Endothelial cell of umbilical vein (primary cell): ENCODE data around the gene RGS19. TPM values are rescaled to one million over a fixed set of nuclear protein-coding genes. Genes with fewer than 3 reads are reported as not detected.
A peak's percentile ranks its signal among the peaks of the same experiment; 100 is the strongest.

ENCODE experiments used
- BruUV-seq: library from RNA; stranded (reverse); fragments of 400-500 nt; replicated peaks from 2 replicates; lab custom pipeline; 2021; lab: Mats Ljungman, UMichigan
- CTCF ChIA-PET: fragments of 300-600, 350-600 bp; sonication (Branson Sonifier 250); formaldehyde crosslinking; loops from one replicate; lab custom pipeline; 2021; ENCODE audit warnings: antibody characterized with exemption, inconsistent platforms; lab: Charles Lee
- POLR2A ChIA-PET: fragments of 300-600, 350-600 bp; sonication (Branson Sonifier 250); formaldehyde crosslinking; loops from one replicate; lab custom pipeline; 2021; ENCODE audit warnings: antibody characterized with exemption, inconsistent platforms; lab: Charles Lee
- DNase-seq: peaks from one replicate; pipeline ENCODE4 v3.0.0-alpha.2; 2011; ENCODE audit warnings: low read depth, low spot score
- FAIRE-seq: peaks from 2 replicates; lab custom pipeline; 2011; peaks lifted over from hg19 to GRCh38; lab: Jason Lieb, UNC
- H2AFZ ChIP-seq: 2 replicates; pipeline ENCODE4 v1.6.0; 2012; ENCODE audit warnings: low read depth, low read length, control low read depth, inconsistent platforms
- H3K27ac ChIP-seq: 2 replicates; pipeline ENCODE4 v1.5.1; 2011; ENCODE audit warnings: low read depth, mild to moderate bottlenecking, control low read depth, low read length, moderate library complexity; ENCODE audit not compliant: insufficient read depth
- H3K27me3 ChIP-seq, 2 experiments: 2 replicates each; pipeline versions ENCODE4 v1.6.0 to v1.6.1; 2011; ENCODE audit warnings: low read length in 2 of 2, mixed read lengths in 1 of 2; ENCODE audit not compliant: control insufficient read depth in 2 of 2, insufficient read depth in 2 of 2
- H3K36me3 ChIP-seq, 2 experiments: 2 replicates in 1 of 2; 3 replicates in 1 of 2; pipeline ENCODE4 v1.5.1; 2011; ENCODE audit warnings: low read length in 2 of 2, mild to moderate bottlenecking in 1 of 2, moderate library complexity in 1 of 2; ENCODE audit not compliant: control insufficient read depth in 2 of 2, insufficient read depth in 2 of 2; ENCODE audit errors: extremely low read depth in 1 of 2
- H3K4me1 ChIP-seq: 3 replicates; pipeline ENCODE4 v1.5.1; 2011; ENCODE audit warnings: mild to moderate bottlenecking, low read length; ENCODE audit not compliant: control insufficient read depth, insufficient read depth; ENCODE audit errors: extremely low read depth
- H3K4me2 ChIP-seq: 2 replicates; pipeline ENCODE4 v1.6.1; 2011; ENCODE audit warnings: low read length, control low read depth, mixed read lengths; ENCODE audit not compliant: insufficient read depth
- H3K4me3 ChIP-seq, 3 experiments: fragments of 200-600 bp in 1 of 3; sonication (generic), shearing (Covaris generic) in 1 of 3; replicated peaks in 1 of 3; 2 replicates each; pipeline ENCODE4 v1.5.1; 2011 to 2016; ENCODE audit warnings: control low read depth in 3 of 3, low read length in 3 of 3, mild to moderate bottlenecking in 2 of 3, inconsistent platforms in 1 of 3, low read depth in 1 of 3, moderate library complexity in 1 of 3; ENCODE audit not compliant: insufficient read depth in 1 of 3
- H3K79me2 ChIP-seq: 2 replicates; pipeline ENCODE4 v1.6.0; 2012; ENCODE audit warnings: low read length, inconsistent platforms; ENCODE audit not compliant: control insufficient read depth, insufficient read depth
- H3K9ac ChIP-seq: replicated peaks from 2 replicates; pipeline ENCODE3; 2011; ENCODE audit warnings: low read length, control low read depth; ENCODE audit not compliant: insufficient read depth; ENCODE audit errors: extremely low read depth
- H3K9me1 ChIP-seq: replicated peaks from 3 replicates; pipeline ENCODE4 v1.6.0; 2011; ENCODE audit warnings: mild to moderate bottlenecking, low read length; ENCODE audit not compliant: control insufficient read depth, insufficient read depth; ENCODE audit errors: extremely low read depth
- H3K9me3 ChIP-seq: replicated peaks from 2 replicates; pipeline ENCODE4 v1.5.1; 2012; ENCODE audit warnings: low read length, inconsistent platforms; ENCODE audit not compliant: control insufficient read depth, insufficient read depth
- H4K20me1 ChIP-seq: replicated peaks from 2 replicates; pipeline ENCODE3; 2011; ENCODE audit warnings: mild to moderate bottlenecking, low read length; ENCODE audit not compliant: control insufficient read depth, insufficient read depth; ENCODE audit errors: extremely low read depth
- GATA2 ChIP-seq: IDR thresholded peaks from 2 replicates; pipeline ENCODE4 v1.7.0; 2011; ENCODE audit warnings: low read depth, mild to moderate bottlenecking, moderate library complexity, mixed read lengths, low read length; ENCODE audit not compliant: insufficient read length, insufficient read depth
- POLR2A ChIP-seq: IDR thresholded peaks from 2 replicates; pipeline ENCODE4 v1.6.1; 2012; ENCODE audit warnings: low read depth, mild to moderate bottlenecking, control low read depth, low read length
- POLR2AphosphoS5 ChIP-seq: IDR thresholded peaks from 2 replicates; pipeline ENCODE4 v1.6.1; 2012; ENCODE audit warnings: low read depth, mild to moderate bottlenecking, control low read depth, low read length, moderate library complexity; ENCODE audit not compliant: insufficient read depth
- dilution Hi-C: fragments of 300-500 bp; cut with MboI; formaldehyde crosslinking; loops from one replicate; pipeline ENCODE4 v1.15.0; 2019; ENCODE audit warnings: low sequenced_read_pairs; ENCODE audit not compliant: extremely low pct_ligation_motif_present
- intact Hi-C: fragments of 100-400 bp; cut with micrococcal nuclease; formaldehyde crosslinking; loops from one replicate; pipeline ENCODE4 v1.10.0; 2022
- polyA plus RNA-seq, 4 experiments: library from polyadenylated mRNA; depleted of rRNA in 3 of 4; stranded (reverse) in 3 of 4; unstranded in 1 of 4; fragments of >200 nt; gene quantifications; 2 replicates each; pipeline versions ENCODE4 v1.2.1 to v1.2.3, GENCODE V29; 2011 to 2012; ENCODE audit warnings: missing spikeins in 1 of 4
- total RNA-seq: library from RNA; stranded (reverse); gene quantifications from 2 replicates; pipeline ENCODE4 v1.2.3, GENCODE V29; 2021

RGS19 gene
- total and polyA plus RNA-seq, 2 donors (not counting 3 experiments of a cell fraction or from before 2014, with no cell fraction given) = 27.8 to 33.7 TPM

- FAIRE-seq = peak; percentile 50
Observed at GRCh38 chr20:64047968-64048401, 31.3 kb downstream of the RGS19 start.

GRCh38 chr20:64047046-64047389 lies 32.3 kb downstream of the RGS19 start:
- Histone ChIP-seq H3K9me3 (no peaks in the 10 kb centered on the region), H4K20me1 (peaks cover 3% of the 10 kb centered on the region), H3K4me1 (peaks cover 62% of the 10 kb centered on the region), H3K9me1 (no peaks in the 10 kb centered on the region), H3K27ac (no peak overlapping the region), H3K4me2 (peak overlapping the region; percentile 76), H2AFZ (no peak overlapping the region), H3K9ac (peak overlapping the region; percentile 54), H3K4me3 (peak overlapping the region; percentile 76 to 88 (median 88)), H3K36me3 (peaks cover 9 to 13% of the 10 kb centered on the region in 2 experiments), H3K79me2 (peaks cover 20% of the 10 kb centered on the region), H3K27me3 (no peaks in the 10 kb centered on the region)
- TF ChIP-seq POLR2A = peak; percentile 63
- no peak for TF ChIP-seq GATA2
- dilution Hi-C loops = no loop called here
- no TSS peak for BruUV-seq
- FAIRE-seq (no peak), DNase-seq (peak; percentile 28)
- ChIA-PET POLR2A (interaction anchor here (1.3 kb wide), 1 partner anchor 10 kb away, joined by 4 read pairs; no protein-coding TSS in a partner anchor), CTCF (interaction anchor here (0.8 to 1.6 kb wide), 4 partner anchors 8 to 14 kb away, joined by 3 to 16 read pairs (median 4); no protein-coding TSS in a partner anchor)
- intact Hi-C loops = loop anchor here (1.0 kb wide), 1 partner anchor 8 kb away; no protein-coding TSS in a partner anchor

More at GRCh38 chr20:64047968-64048401, 31.3 kb downstream of the RGS19 start:
- BruUV-seq = TSS peak; percentile 54
- ChIA-PET POLR2A (interaction anchor here (2.2 kb wide), 1 partner anchor 9 kb away, joined by 8 read pairs; no protein-coding TSS in a partner anchor), CTCF (interaction anchor here (1.3 to 15.2 kb wide), 3 partner anchors 9 kb away, joined by 5 to 412 read pairs (median 16); partner anchors contain the start of gene C20orf204)
- dilution Hi-C loops = no loop called here
- Histone ChIP-seq H4K20me1 (peaks cover 3% of the 10 kb centered on the region), H3K27me3 (no peaks in the 10 kb centered on the region), H3K27ac (peak overlapping the region; percentile 1), H3K9me3 (no peaks in the 10 kb centered on the region), H3K4me3 (peak overlapping the region; percentile 76 to 88 (median 88)), H3K79me2 (peaks cover 20% of the 10 kb centered on the region), H3K36me3 (peaks cover 9 to 13% of the 10 kb centered on the region in 2 experiments), H3K9me1 (no peaks in the 10 kb centered on the region), H3K4me2 (peak overlapping the region; percentile 76), H3K9ac (peak overlapping the region; percentile 54), H3K4me1 (peaks cover 67% of the 10 kb centered on the region), H2AFZ (no peak overlapping the region)
- intact Hi-C loops = loop anchor here (1.0 kb wide), 1 partner anchor 9 kb away; no protein-coding TSS in a partner anchor
- DNase-seq = peak; percentile 21
- peak; percentile 43 for TF ChIP-seq POLR2AphosphoS5
- TF ChIP-seq POLR2A = no peak
